ENCODE data around the gene SCFD1. TPM values are rescaled to one million over a fixed set of nuclear protein-coding genes. Genes with fewer than 3 reads are reported as not detected.
"Not testable (repeated sequence)": the region's sequence is repeated elsewhere in the genome, so short reads cannot be mapped to it uniquely, and the experiment has no call there.

SCFD1 gene
- total RNA-seq, 1 donor from 2014 or later, result 82.4 TPM

DNA sequence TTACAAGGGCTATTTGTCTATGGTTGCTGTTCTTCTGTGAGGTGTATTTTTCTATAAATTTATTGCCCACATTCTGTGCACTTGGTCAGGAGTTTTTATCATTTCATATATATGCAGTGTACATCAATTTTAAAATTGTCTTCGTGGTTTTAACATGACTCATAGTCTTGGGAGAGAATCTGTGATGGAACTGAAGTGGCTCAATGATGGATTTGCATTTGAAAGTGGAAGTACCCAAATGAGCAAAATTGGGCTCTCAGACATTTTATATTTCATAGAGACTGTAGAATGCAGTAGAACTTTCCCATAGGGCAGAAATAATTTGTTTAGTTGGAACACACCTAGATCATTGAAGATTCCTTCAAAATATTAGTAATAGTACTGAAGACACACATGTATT lies 1.9 kb upstream of the SCFD1 start:
- no peaks in the 10 kb centered on the region for H3K9me3 Mint-ChIP-seq (ENCODE audit: low read depth)
- peaks cover 8% of the 10 kb centered on the region for H3K36me3 Mint-ChIP-seq (ENCODE audit: low read depth)
- DNase-seq (ENCODE audit: low spot score), result no peak
- peaks cover 36% of the 10 kb centered on the region for H3K4me1 Mint-ChIP-seq (ENCODE audit: low read depth)
- no peak overlapping the region for H3K4me3 Mint-ChIP-seq (ENCODE audit: unreplicated experiment)
- H3K27me3 Mint-ChIP-seq (ENCODE audit: low read depth), result no peaks in the 10 kb centered on the region
- TF ChIP-seq, protein P1, sequence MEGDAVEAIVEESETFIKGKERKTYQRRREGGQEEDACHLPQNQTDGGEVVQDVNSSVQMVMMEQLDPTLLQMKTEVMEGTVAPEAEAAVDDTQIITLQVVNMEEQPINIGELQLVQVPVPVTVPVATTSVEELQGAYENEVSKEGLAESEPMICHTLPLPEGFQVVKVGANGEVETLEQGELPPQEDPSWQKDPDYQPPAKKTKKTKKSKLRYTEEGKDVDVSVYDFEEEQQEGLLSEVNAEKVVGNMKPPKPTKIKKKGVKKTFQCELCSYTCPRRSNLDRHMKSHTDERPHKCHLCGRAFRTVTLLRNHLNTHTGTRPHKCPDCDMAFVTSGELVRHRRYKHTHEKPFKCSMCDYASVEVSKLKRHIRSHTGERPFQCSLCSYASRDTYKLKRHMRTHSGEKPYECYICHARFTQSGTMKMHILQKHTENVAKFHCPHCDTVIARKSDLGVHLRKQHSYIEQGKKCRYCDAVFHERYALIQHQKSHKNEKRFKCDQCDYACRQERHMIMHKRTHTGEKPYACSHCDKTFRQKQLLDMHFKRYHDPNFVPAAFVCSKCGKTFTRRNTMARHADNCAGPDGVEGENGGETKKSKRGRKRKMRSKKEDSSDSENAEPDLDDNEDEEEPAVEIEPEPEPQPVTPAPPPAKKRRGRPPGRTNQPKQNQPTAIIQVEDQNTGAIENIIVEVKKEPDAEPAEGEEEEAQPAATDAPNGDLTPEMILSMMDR (IDR thresholded peaks at IDR 0.05), result no peak
- H3K27ac Mint-ChIP-seq (ENCODE audit: unreplicated experiment), result peak overlapping the region; percentile 57

GRCh38 chr14:30621354-30621939 lies 672 bp upstream of the SCFD1 start:
- H3K4me1 Mint-ChIP-seq (ENCODE audit: low read depth), result peaks cover 43% of the 10 kb centered on the region
- H3K36me3 Mint-ChIP-seq (ENCODE audit: low read depth), result peaks cover 6% of the 10 kb centered on the region
- H3K27me3 Mint-ChIP-seq (ENCODE audit: low read depth), result no peaks in the 10 kb centered on the region
- TF ChIP-seq, protein P1 (IDR thresholded peaks at IDR 0.05), result no peak
- peak overlapping the region; percentile 98 for H3K27ac Mint-ChIP-seq (ENCODE audit: unreplicated experiment)
- no peaks in the 10 kb centered on the region for H3K9me3 Mint-ChIP-seq (ENCODE audit: low read depth)
- peak overlapping the region; percentile 92 for H3K4me3 Mint-ChIP-seq (ENCODE audit: unreplicated experiment)
- no peak for DNase-seq (ENCODE audit: low spot score)

DNA sequence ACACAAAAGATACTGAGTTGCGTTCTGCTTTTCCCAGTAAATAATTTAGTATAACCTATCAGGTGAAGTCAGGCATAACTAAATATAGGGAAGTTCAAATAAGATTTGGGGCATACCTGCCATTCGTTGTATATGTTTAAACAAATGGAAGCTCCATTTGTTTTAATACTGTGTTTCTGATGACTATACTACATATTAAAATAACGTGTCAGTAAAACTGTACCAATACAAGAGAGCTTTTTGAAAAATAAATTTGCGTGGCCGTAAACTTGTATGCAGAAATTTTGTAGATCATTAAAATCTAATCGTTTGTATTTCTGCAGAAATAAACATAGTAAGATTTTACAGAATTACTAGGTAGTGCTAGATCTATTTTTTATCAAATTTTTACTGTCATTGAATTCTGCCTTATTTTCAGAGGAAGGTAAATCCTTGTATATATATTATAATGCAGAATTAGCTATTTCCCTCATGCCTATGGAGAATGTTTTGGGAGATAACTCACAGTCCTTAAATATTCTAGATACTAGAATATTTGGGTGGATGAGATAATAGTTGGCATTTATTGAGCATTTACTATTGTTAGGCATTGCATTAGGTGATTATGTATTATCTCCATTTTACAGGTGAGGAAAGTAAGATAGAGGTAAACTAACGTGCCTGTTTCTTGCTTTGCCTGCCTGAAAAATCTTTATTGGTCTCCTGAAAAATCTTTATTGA lies 1.5 kb downstream of the SCFD1 start:
- Mint-ChIP-seq H3K27me3 (ENCODE audit: low read depth) (no peaks in the 10 kb centered on the region), H3K9me3 (ENCODE audit: low read depth) (no peaks in the 10 kb centered on the region), H3K4me1 (ENCODE audit: low read depth) (peaks cover 55% of the 10 kb centered on the region), H3K27ac (ENCODE audit: unreplicated experiment) (peak overlapping the region; percentile 98), H3K4me3 (ENCODE audit: unreplicated experiment) (peak overlapping the region; percentile 92), H3K36me3 (ENCODE audit: low read depth) (peaks cover 6% of the 10 kb centered on the region)
- TF ChIP-seq, protein P1 (IDR thresholded peaks at IDR 0.05), result no peak
- DNase-seq (ENCODE audit: low spot score), result no peak

DNA sequence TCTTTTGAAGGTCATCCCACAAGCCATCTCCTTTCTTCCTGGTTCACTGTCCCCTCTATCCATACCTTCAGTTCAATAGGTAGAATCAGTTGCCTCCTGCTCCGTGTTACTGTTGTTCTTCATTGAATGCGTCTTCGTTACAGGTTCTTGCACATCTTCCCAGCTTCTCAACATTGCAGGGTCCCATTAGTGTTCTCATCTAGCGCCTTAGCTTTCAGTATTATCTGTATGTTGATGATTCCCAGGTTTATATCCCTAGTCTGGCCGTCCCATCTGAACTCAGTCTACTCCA lies 2.0 kb downstream of the SCFD1 start:
- H3K27ac Mint-ChIP-seq (ENCODE audit: unreplicated experiment), result peak overlapping the region; percentile 30
- H3K4me1 Mint-ChIP-seq (ENCODE audit: low read depth), result peaks cover 58% of the 10 kb centered on the region
- DNase-seq (ENCODE audit: low spot score), result no peak
- H3K9me3 Mint-ChIP-seq (ENCODE audit: low read depth), result no peaks in the 10 kb centered on the region
- no peaks in the 10 kb centered on the region for H3K27me3 Mint-ChIP-seq (ENCODE audit: low read depth)
- H3K4me3 Mint-ChIP-seq (ENCODE audit: unreplicated experiment), result peak overlapping the region; percentile 92
- peaks cover 6% of the 10 kb centered on the region for H3K36me3 Mint-ChIP-seq (ENCODE audit: low read depth)
- TF ChIP-seq, protein P1 (IDR thresholded peaks at IDR 0.05), result no peak

- H3K36me3 Mint-ChIP-seq (ENCODE audit: low read depth), result peaks cover 6% of the 10 kb centered on the region
- no peaks in the 10 kb centered on the region for H3K27me3 Mint-ChIP-seq (ENCODE audit: low read depth)
- H3K9me3 Mint-ChIP-seq (ENCODE audit: low read depth), result no peaks in the 10 kb centered on the region
- H3K4me1 Mint-ChIP-seq (ENCODE audit: low read depth), result peaks cover 57% of the 10 kb centered on the region
- TF ChIP-seq, protein P1 (IDR thresholded peaks at IDR 0.05), result no peak
- no peak overlapping the region for H3K4me3 Mint-ChIP-seq (ENCODE audit: unreplicated experiment)
- no peak overlapping the region for H3K27ac Mint-ChIP-seq (ENCODE audit: unreplicated experiment)
- no peak for DNase-seq (ENCODE audit: low spot score)
Measured at GRCh38 chr14:30625533-30625932, 3.4 kb downstream of the SCFD1 start.

DNA sequence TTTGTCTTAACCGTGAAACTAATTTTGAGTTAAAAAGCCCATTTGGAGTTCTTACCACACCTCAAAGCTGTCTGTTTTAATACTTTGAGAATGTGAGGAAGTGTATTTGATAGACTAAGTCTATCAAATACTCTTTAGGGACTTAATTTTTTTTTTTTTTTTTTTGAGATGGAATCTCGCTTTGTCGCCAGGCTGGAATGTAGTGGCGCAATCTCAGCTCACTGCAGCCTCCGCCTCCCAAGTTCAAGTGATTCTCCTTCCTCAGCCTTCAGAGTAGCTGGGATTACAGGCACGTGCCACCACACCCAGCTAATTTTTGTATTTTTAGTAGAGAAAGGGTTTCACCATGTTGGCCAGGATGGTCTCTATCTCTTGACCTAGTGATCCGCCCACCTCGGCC lies 7.3 kb downstream of the SCFD1 start:
- H3K4me3 Mint-ChIP-seq (ENCODE audit: unreplicated experiment); DNase-seq (ENCODE audit: low spot score); H3K9me3 Mint-ChIP-seq (ENCODE audit: low read depth); H3K27me3 Mint-ChIP-seq (ENCODE audit: low read depth): not testable (repeated sequence)
- Mint-ChIP-seq H3K36me3 (ENCODE audit: low read depth) (peaks cover 10% of the 10 kb centered on the region), H3K27ac (ENCODE audit: unreplicated experiment) (peak overlapping the region; percentile 14), H3K4me1 (ENCODE audit: low read depth) (peaks cover 35% of the 10 kb centered on the region)

Data from chondrocyte (in vitro differentiated cells).